22Rv1 (cell line): Measurements from ENCODE around the gene NMRAL1.

Source experiments
- ZFX ChIP-seq: fragments of 450-650 bp; IDR thresholded peaks from 2 replicates; pipeline ENCODE4 v1.6.1; 2017; ENCODE audit warnings: antibody characterized with exemption, borderline replicate concordance
- TF ChIP-seq, protein P1 (sequence below): fragments of 450-650 bp; IDR thresholded peaks from 2 replicates; pipeline ENCODE4 v1.5.1; 2017; ENCODE audit warnings: mild to moderate bottlenecking

GRCh38 chr16:4509420-4509819, 35.0 kb upstream of the NMRAL1 start:
- TF ChIP-seq, protein P1, sequence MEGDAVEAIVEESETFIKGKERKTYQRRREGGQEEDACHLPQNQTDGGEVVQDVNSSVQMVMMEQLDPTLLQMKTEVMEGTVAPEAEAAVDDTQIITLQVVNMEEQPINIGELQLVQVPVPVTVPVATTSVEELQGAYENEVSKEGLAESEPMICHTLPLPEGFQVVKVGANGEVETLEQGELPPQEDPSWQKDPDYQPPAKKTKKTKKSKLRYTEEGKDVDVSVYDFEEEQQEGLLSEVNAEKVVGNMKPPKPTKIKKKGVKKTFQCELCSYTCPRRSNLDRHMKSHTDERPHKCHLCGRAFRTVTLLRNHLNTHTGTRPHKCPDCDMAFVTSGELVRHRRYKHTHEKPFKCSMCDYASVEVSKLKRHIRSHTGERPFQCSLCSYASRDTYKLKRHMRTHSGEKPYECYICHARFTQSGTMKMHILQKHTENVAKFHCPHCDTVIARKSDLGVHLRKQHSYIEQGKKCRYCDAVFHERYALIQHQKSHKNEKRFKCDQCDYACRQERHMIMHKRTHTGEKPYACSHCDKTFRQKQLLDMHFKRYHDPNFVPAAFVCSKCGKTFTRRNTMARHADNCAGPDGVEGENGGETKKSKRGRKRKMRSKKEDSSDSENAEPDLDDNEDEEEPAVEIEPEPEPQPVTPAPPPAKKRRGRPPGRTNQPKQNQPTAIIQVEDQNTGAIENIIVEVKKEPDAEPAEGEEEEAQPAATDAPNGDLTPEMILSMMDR = no peak
- no peak for TF ChIP-seq ZFX
